ENCODE results near the gene RAD51B.

The RAD51B gene

GRCh38 chr14:68235011-68235410 lies 415.4 kb downstream of the RAD51B start:
- H3K4me3 ChIP-seq (ENCODE audit: low read depth, low read length), result no peak overlapping the region
- DNase-seq (ENCODE audit: low read depth), result no peak
- no peak for TF ChIP-seq CTCF (IDR thresholded peaks at IDR 0.05; ENCODE audit: low read depth, low read length, missing control alignments)

GRCh38 chr14:68236582-68237458 lies 417.2 kb downstream of the RAD51B start:
- no peak for TF ChIP-seq CTCF (IDR thresholded peaks at IDR 0.05; ENCODE audit: low read depth, low read length, missing control alignments)
- H3K4me3 ChIP-seq (ENCODE audit: low read depth, low read length), result no peak overlapping the region
- DNase-seq (ENCODE audit: low read depth), result no peak

- H3K4me3 ChIP-seq (ENCODE audit: low read depth, low read length), result no peak overlapping the region
- TF ChIP-seq CTCF (IDR thresholded peaks at IDR 0.05; ENCODE audit: low read depth, low read length, missing control alignments), result no peak
- no peak for DNase-seq (ENCODE audit: low read depth)
These were observed 419.0 kb downstream of the RAD51B start for GRCh38 chr14:68238551-68238950.

- DNase-seq (ENCODE audit: low read depth), result no peak
- no peak for TF ChIP-seq CTCF (IDR thresholded peaks at IDR 0.05; ENCODE audit: low read depth, low read length, missing control alignments)
- H3K4me3 ChIP-seq (ENCODE audit: low read depth, low read length), result no peak overlapping the region
These were observed 419.4 kb downstream of the RAD51B start for GRCh38 chr14:68238976-68239375.

GRCh38 chr14:68239988-68240771 lies 420.6 kb downstream of the RAD51B start:
- no peak for TF ChIP-seq CTCF (IDR thresholded peaks at IDR 0.05; ENCODE audit: low read depth, low read length, missing control alignments)
- DNase-seq (ENCODE audit: low read depth), result no peak
- H3K4me3 ChIP-seq (ENCODE audit: low read depth, low read length), result no peak overlapping the region

- H3K4me3 ChIP-seq (ENCODE audit: low read depth, low read length), result no peak overlapping the region
- TF ChIP-seq CTCF (IDR thresholded peaks at IDR 0.05; ENCODE audit: low read depth, low read length, missing control alignments), result no peak
These were observed 422.4 kb downstream of the RAD51B start for GRCh38 chr14:68241862-68242487.

More at GRCh38 chr14:68241862-68242487, 422.4 kb downstream of the RAD51B start:
- DNase-seq (ENCODE audit: low read depth), result no peak
